Activated CD4-positive, alpha-beta T cell treated with anti-CD3 and anti-CD28 coated beads for 1 hour (primary cell): Measurements from ENCODE around the gene CEP78.

Experiments used
- DNase-seq: peaks from one replicate; pipeline ENCODE4 v3.0.0-alpha.2; 2020

The CEP78 gene

GRCh38 chr9:78288214-78288892 lies 52.5 kb downstream of the CEP78 start:
- no peak for DNase-seq

- DNase-seq = no peak
Measured at GRCh38 chr9:78289474-78289873, 53.6 kb downstream of the CEP78 start.

GRCh38 chr9:78291240-78291925 lies 55.5 kb downstream of the CEP78 start:
- no peak for DNase-seq

- no peak for DNase-seq
Measured at GRCh38 chr9:78292026-78292425, 56.2 kb downstream of the CEP78 start.

- DNase-seq = no peak
Measured at GRCh38 chr9:78292716-78293497, 57.0 kb downstream of the CEP78 start.

- DNase-seq = no peak
Measured at GRCh38 chr9:78294290-78295176, 58.7 kb downstream of the CEP78 start.

- DNase-seq = no peak
Measured at GRCh38 chr9:78295177-78295575, 59.3 kb downstream of the CEP78 start.

- DNase-seq = no peak
Measured at GRCh38 chr9:78295731-78296130, 59.9 kb downstream of the CEP78 start.

GRCh38 chr9:78296201-78296892 lies 60.5 kb downstream of the CEP78 start:
- peak; percentile 9 for DNase-seq

GRCh38 chr9:78296893-78297671 lies 61.2 kb downstream of the CEP78 start, which contains the start of gene PSAT1:
PSAT1 (plus strand) TSS chr9:78297125; CDS start chr9:78297211, 86 bp downstream.
- peak; percentile 84 for DNase-seq

GRCh38 chr9:78297672-78297961 lies 61.7 kb downstream of the CEP78 start:
- no peak for DNase-seq

GRCh38 chr9:78298046-78298765 lies 62.3 kb downstream of the CEP78 start:
- DNase-seq = no peak

- DNase-seq = no peak
Measured at GRCh38 chr9:78300209-78300608, 64.3 kb downstream of the CEP78 start.

GRCh38 chr9:78301466-78301865 lies 65.6 kb downstream of the CEP78 start:
- DNase-seq = no peak

GRCh38 chr9:78303377-78304062 lies 67.6 kb downstream of the CEP78 start:
- no peak for DNase-seq

GRCh38 chr9:78304357-78304756 lies 68.5 kb downstream of the CEP78 start:
- DNase-seq = no peak

GRCh38 chr9:78306222-78307076 lies 70.6 kb downstream of the CEP78 start:
- DNase-seq = no peak

GRCh38 chr9:78307360-78307759 lies 71.5 kb downstream of the CEP78 start:
- DNase-seq = no peak

- no peak for DNase-seq
Measured at GRCh38 chr9:78309066-78309465, 73.2 kb downstream of the CEP78 start.
